B cell (primary cell): ENCODE results near the gene CRY1. TPM values are rescaled to one million over a fixed set of nuclear protein-coding genes. Genes with fewer than 3 reads are reported as not detected.

Experiments used
- ATAC-seq: fragments of 200-7000 bp; cut with Tn5 transposase; one replicate; pipeline ENCODE4 v1.10.0; 2021; ENCODE audit warnings: low read depth, mild to moderate bottlenecking, moderate number of reproducible peaks, moderate library complexity
- CTCF ChIA-PET: fragments of 350-600 bp; sonication (Branson Sonifier 250); formaldehyde crosslinking; loops from one replicate; lab custom pipeline; 2021; ENCODE audit warnings: antibody characterized with exemption, inconsistent platforms; lab: Charles Lee
- POLR2A ChIA-PET: fragments of 350-600 bp; sonication (Branson Sonifier 250); formaldehyde crosslinking; loops from one replicate; lab custom pipeline; 2021; ENCODE audit warnings: antibody characterized with exemption; lab: Charles Lee
- DNase-seq: peaks from one replicate; pipeline ENCODE4 v3.0.0; 2013
- H2AFZ ChIP-seq: 2 replicates; pipeline ENCODE4 v1.6.1; 2012; ENCODE audit warnings: mild to moderate bottlenecking, low read depth, low read length; ENCODE audit not compliant: insufficient read depth, poor library complexity, severe bottlenecking
- H3K27ac ChIP-seq, 2 donors: 1 replicate in 1 of 2; 2 replicates in 1 of 2; pipeline ENCODE4 v1.5.1; 2012 to 2013; ENCODE audit warnings: low read length in 2 of 2, mild to moderate bottlenecking in 2 of 2, moderate library complexity in 1 of 2
- H3K27me3 ChIP-seq, 4 experiments: fragments of 200-600 bp in 1 of 4; sonication (generic) in 1 of 4; replicated peaks in 1 of 4; 1 replicate in 2 of 4; 2 replicates in 2 of 4; pipeline versions ENCODE4 v1.6.1 to v1.7.0; 2013 to 2016; ENCODE audit warnings: low read length in 3 of 4, mild to moderate bottlenecking in 2 of 4, mixed read lengths in 1 of 4, moderate library complexity in 1 of 4; ENCODE audit not compliant: insufficient read depth in 4 of 4, control insufficient read depth in 3 of 4; ENCODE audit errors: control extremely low read depth in 1 of 4
- H3K36me3 ChIP-seq, 2 experiments: replicated peaks in 1 of 2; 1 replicate in 1 of 2; 2 replicates in 1 of 2; pipeline versions ENCODE4 v1.6.1 to v1.7.1; 2013; ENCODE audit warnings: low read length in 1 of 2; ENCODE audit not compliant: insufficient read depth in 2 of 2, control insufficient read depth in 1 of 2; ENCODE audit errors: control extremely low read depth in 1 of 2, extremely low read depth in 1 of 2
- H3K4me1 ChIP-seq, 2 donors: fragments of 200-600 bp in 1 of 2; sonication (generic) in 1 of 2; 1 replicate in 1 of 2; 2 replicates in 1 of 2; pipeline versions ENCODE4 v1.5.1 to v1.6.1; 2013 to 2017; ENCODE audit warnings: low read length in 2 of 2; ENCODE audit not compliant: control insufficient read depth in 2 of 2, insufficient read depth in 2 of 2
- H3K4me2 ChIP-seq: replicated peaks from 2 replicates; pipeline ENCODE3; 2012; ENCODE audit warnings: mild to moderate bottlenecking, low read depth, low read length; ENCODE audit not compliant: poor library complexity, severe bottlenecking
- H3K4me3 ChIP-seq, 5 experiments: fragments of 200-600 bp in 1 of 5; sonication (generic) in 1 of 5; 1 replicate in 3 of 5; 2 replicates in 2 of 5; pipeline versions ENCODE4 v1.5.1 to v1.7.0; 2011 to 2016; ENCODE audit warnings: low read length in 4 of 5, mild to moderate bottlenecking in 4 of 5, low read depth in 2 of 5, control low read depth in 1 of 5, moderate library complexity in 1 of 5; ENCODE audit not compliant: insufficient read depth in 1 of 5; ENCODE audit errors: control extremely low read depth in 1 of 5, extremely low read depth in 1 of 5
- H3K79me2 ChIP-seq: fragments of 200-600 bp; sonication (generic); one replicate; pipeline ENCODE4 v1.6.0; 2016; ENCODE audit warnings: low read length; ENCODE audit not compliant: control insufficient read depth, insufficient read depth
- H3K9ac ChIP-seq: fragments of 200-600 bp; sonication (generic); 2 replicates; pipeline ENCODE4 v1.6.1; 2017; ENCODE audit warnings: mild to moderate bottlenecking, low read length, moderate library complexity
- H3K9me3 ChIP-seq, 3 donors: one replicate each; pipeline versions ENCODE4 v1.6.1 to v1.7.1; 2013; ENCODE audit warnings: low read length in 2 of 3; ENCODE audit not compliant: control insufficient read depth in 2 of 3, insufficient read depth in 1 of 3; ENCODE audit errors: control extremely low read depth in 1 of 3
- H4K20me1 ChIP-seq: 2 replicates; pipeline ENCODE4 v1.6.0; 2012; ENCODE audit warnings: mild to moderate bottlenecking, low read length; ENCODE audit not compliant: insufficient read depth, control insufficient read depth, poor library complexity, severe bottlenecking
- H3K27ac Mint-ChIP-seq: one replicate; pipeline ENCODE4 v1.8.0; 2021; ENCODE audit warnings: mixed read lengths
- H3K27me3 Mint-ChIP-seq: one replicate; pipeline ENCODE4 v1.8.0; 2021; ENCODE audit warnings: mixed read lengths
- H3K4me1 Mint-ChIP-seq: one replicate; pipeline ENCODE4 v1.8.0; 2021; ENCODE audit warnings: mixed read lengths
- H3K4me3 Mint-ChIP-seq: one replicate; pipeline ENCODE4 v1.8.0; 2021; ENCODE audit warnings: mixed read lengths
- H3K9me3 Mint-ChIP-seq: one replicate; pipeline ENCODE4 v1.8.0; 2022; ENCODE audit warnings: mixed read lengths; ENCODE audit not compliant: insufficient read depth
- CTCF ChIP-seq: fragments of 200-600 bp; IDR thresholded peaks from one replicate; pipeline ENCODE4 v1.8.0; 2022; ENCODE audit warnings: antibody characterized with exemption, mild to moderate bottlenecking
- EZH2 ChIP-seq: IDR thresholded peaks from 2 replicates; pipeline ENCODE4 v1.6.1; 2012; ENCODE audit warnings: borderline replicate concordance, low read depth, mild to moderate bottlenecking, moderate library complexity, low read length; ENCODE audit not compliant: insufficient read depth, poor library complexity, severe bottlenecking
- WGBS: methylation state at CpG from one replicate; pipeline ENCODE4 v1.1.5; 2013; ENCODE audit warnings: missing lambda C conversion rate; ENCODE audit not compliant: insufficient coverage; 5-methylcytosine and 5-hydroxymethylcytosine counted together
- intact Hi-C: fragments of 100-400 bp; cut with micrococcal nuclease; formaldehyde crosslinking; loops from one replicate; pipeline ENCODE4 v1.10.0; 2022
- polyA plus RNA-seq: library from polyadenylated mRNA; depleted of rRNA; stranded (reverse); fragments of >200 nt; gene quantifications from 2 replicates; pipeline ENCODE4 v1.2.3, GENCODE V29; 2012
- total RNA-seq, 2 donors: library from RNA; stranded (reverse); fragments of 120-200 nt in 1 of 2; gene quantifications; 1 replicate in 1 of 2; 2 replicates in 1 of 2; pipeline versions ENCODE4 v1.2.3 to v1.2.4, GENCODE V29; 2013 to 2022

Gene CRY1
- total and polyA plus RNA-seq, 2 donors (not counting 1 experiment from before 2014, with no cell fraction given): 2.4 to 8.8 TPM

GRCh38 chr12:107035733-107036132 is 57.6 kb downstream of the CRY1 start:
- no peaks in the 10 kb centered on the region for H3K4me1 ChIP-seq
- H3K9ac ChIP-seq: no peak overlapping the region
- Mint-ChIP-seq H3K27ac (no peak overlapping the region), H3K9me3 (peaks cover 5% of the 10 kb centered on the region), H3K4me3 (no peak overlapping the region), H3K4me1 (no peaks in the 10 kb centered on the region), H3K27me3 (peaks cover 6% of the 10 kb centered on the region)
- no peak overlapping the region for H3K4me3 ChIP-seq
- ChIA-PET CTCF (no interaction called here), POLR2A (no interaction called here)
- no peaks in the 10 kb centered on the region for H3K36me3 ChIP-seq
- H3K4me2 ChIP-seq: no peak overlapping the region
- intact Hi-C loops: no loop called here
- H3K27me3 ChIP-seq: no peaks in the 10 kb centered on the region
- no peaks in the 10 kb centered on the region for H4K20me1 ChIP-seq
- TF ChIP-seq EZH2 (no peak), CTCF (no peak)
- DNase-seq (no peak), ATAC-seq (no peak)
- H3K79me2 ChIP-seq: no peaks in the 10 kb centered on the region
- H3K27ac ChIP-seq: no peak overlapping the region
- H3K9me3 ChIP-seq: no peaks in the 10 kb centered on the region
- no peak overlapping the region for H2AFZ ChIP-seq
- WGBS: 100% methylated on average over 1 of the region's 2 CpGs

GRCh38 chr12:107033758-107034739 is 59.3 kb downstream of the CRY1 start:
- Histone ChIP-seq H3K9ac (no peak overlapping the region), H3K4me2 (no peak overlapping the region), H3K4me1 (no peaks in the 10 kb centered on the region), H4K20me1 (no peaks in the 10 kb centered on the region), H2AFZ (no peak overlapping the region), H3K9me3 (no peaks in the 10 kb centered on the region), H3K36me3 (no peaks in the 10 kb centered on the region), H3K79me2 (no peaks in the 10 kb centered on the region), H3K27ac (no peak overlapping the region), H3K27me3 (no peaks in the 10 kb centered on the region), H3K4me3 (no peak overlapping the region)
- 88% methylated on average over 5 of the region's 9 CpGs for WGBS
- Mint-ChIP-seq H3K4me3 (no peak overlapping the region), H3K9me3 (peaks cover 3% of the 10 kb centered on the region), H3K4me1 (no peaks in the 10 kb centered on the region), H3K27ac (no peak overlapping the region), H3K27me3 (peaks cover 2% of the 10 kb centered on the region)
- ATAC-seq (no peak), DNase-seq (no peak)
- TF ChIP-seq EZH2 (no peak), CTCF (no peak)
- ChIA-PET POLR2A (no interaction called here), CTCF (no interaction called here)
- intact Hi-C loops: no loop called here
